DMS153 treated with DMSO at 0.1 percent for 48 hours (cell line): ENCODE data around the gene UBE2D2.
A peak's percentile ranks its signal among the peaks of the same experiment; 100 is the strongest.
"Not testable (repeated sequence)": the region's sequence is repeated elsewhere in the genome, so short reads cannot be mapped to it uniquely, and the experiment has no call there.

Experiments used
- DNase-seq: peaks from one replicate; lab custom pipeline; 2025; ENCODE audit not compliant: unreplicated experiment; lab: John Stamatoyannopoulos, UW

Gene UBE2D2

GRCh38 chr5:139578325-139578724, 17.2 kb downstream of the UBE2D2 start:
- no peak for DNase-seq

- DNase-seq: not testable (repeated sequence)
These were observed 21.0 kb downstream of the UBE2D2 start for GRCh38 chr5:139582181-139582580.

GRCh38 chr5:139584137-139584536, 23.0 kb downstream of the UBE2D2 start:
- no peak for DNase-seq

GRCh38 chr5:139588116-139588515, 27.0 kb downstream of the UBE2D2 start:
- not testable (repeated sequence) for DNase-seq

GRCh38 chr5:139588962-139589361, 27.8 kb downstream of the UBE2D2 start:
- no peak for DNase-seq

GRCh38 chr5:139592289-139592688, 31.1 kb downstream of the UBE2D2 start:
- no peak for DNase-seq

GRCh38 chr5:139593076-139593475, 31.9 kb downstream of the UBE2D2 start:
- DNase-seq: not testable (repeated sequence)

- no peak for DNase-seq
These were observed 32.7 kb downstream of the UBE2D2 start for GRCh38 chr5:139593716-139594319.

GRCh38 chr5:139597134-139597533, 36.0 kb downstream of the UBE2D2 start:
- DNase-seq: no peak

GRCh38 chr5:139598601-139598965, 37.4 kb downstream of the UBE2D2 start:
- not testable (repeated sequence) for DNase-seq

GRCh38 chr5:139600336-139600949, 39.3 kb downstream of the UBE2D2 start:
- no peak for DNase-seq

- DNase-seq: no peak
These were observed 40.3 kb downstream of the UBE2D2 start for GRCh38 chr5:139601429-139601828.

GRCh38 chr5:139601948-139602347, 40.8 kb downstream of the UBE2D2 start:
- DNase-seq: not testable (repeated sequence)

GRCh38 chr5:139605887-139606286, 44.7 kb downstream of the UBE2D2 start:
- no peak for DNase-seq

- DNase-seq: no peak
These were observed 50.8 kb downstream of the UBE2D2 start for GRCh38 chr5:139611703-139612584.

- DNase-seq: no peak
These were observed 58.7 kb downstream of the UBE2D2 start for GRCh38 chr5:139619861-139620260.

GRCh38 chr5:139625398-139625797, 64.3 kb downstream of the UBE2D2 start:
- not testable (repeated sequence) for DNase-seq

GRCh38 chr5:139630855-139631254, 69.7 kb downstream of the UBE2D2 start:
- DNase-seq: no peak

- no peak for DNase-seq
These were observed 70.5 kb downstream of the UBE2D2 start for GRCh38 chr5:139631520-139632165.

GRCh38 chr5:139633295-139634027, 72.3 kb downstream of the UBE2D2 start:
- peak; percentile 30 for DNase-seq

GRCh38 chr5:139634028-139634325, 72.8 kb downstream of the UBE2D2 start:
- DNase-seq: no peak
